GM12878 (cell line): ENCODE data around the gene TNFAIP2. TPM values are rescaled to one million over a fixed set of nuclear protein-coding genes. Genes with fewer than 3 reads are reported as not detected.

ENCODE experiments used
- ATAC-seq: fragments of 200-7000 bp; cut with Tn5 transposase; 3 replicates; pipeline ENCODE4 v1.9.1; 2020; ENCODE audit warnings: mild to moderate bottlenecking, moderate library complexity
- BruUV-seq: library from RNA; stranded (reverse); fragments of 400-500 nt; replicated peaks from 2 replicates; lab custom pipeline; 2021; lab: Mats Ljungman, UMichigan
- CTCF ChIA-PET: fragments of 300-600 bp; sonication (Branson Sonifier 250); formaldehyde crosslinking; extraction: SDS; loops from one replicate; lab custom pipeline; 2021; ENCODE audit warnings: inconsistent platforms; lab: Yijun Ruan, JAX
- POLR2A ChIA-PET: fragments of 350-600 bp; formaldehyde crosslinking; extraction: SDS; loops from one replicate; lab custom pipeline; 2021; ENCODE audit warnings: inconsistent platforms; lab: Charles Lee
- RAD21 ChIA-PET: fragments of 300-600 bp; sonication (Branson Sonifier 250); formaldehyde crosslinking; loops from one replicate; lab custom pipeline; 2023; ENCODE audit warnings: antibody characterized with exemption; ENCODE audit not compliant: unreplicated experiment; lab: Charles Lee
- SMC1A ChIA-PET: fragments of 300-600 bp; sonication (Branson Sonifier 250); formaldehyde crosslinking; loops from one replicate; lab custom pipeline; 2023; ENCODE audit not compliant: unreplicated experiment, uncharacterized antibody; lab: Charles Lee
- DNase-seq: peaks from one replicate; pipeline ENCODE4 v3.0.0-alpha.2; 2011; ENCODE audit warnings: low read depth, low spot score
- FAIRE-seq: peaks from 3 replicates; lab custom pipeline; 2011; peaks lifted over from hg19 to GRCh38; lab: Jason Lieb, UNC
- H2AFZ ChIP-seq: 2 replicates; pipeline ENCODE4 v1.6.0; 2011; ENCODE audit warnings: low read depth, low read length, control low read depth; ENCODE audit not compliant: control insufficient read depth
- H3K27ac ChIP-seq: 2 replicates; pipeline ENCODE4 v1.5.1; 2011; ENCODE audit warnings: control low read depth; ENCODE audit not compliant: control insufficient read depth, insufficient read depth
- H3K27me3 ChIP-seq, 2 experiments: replicated peaks in 1 of 2; 2 replicates each; pipeline versions ENCODE4 v1.6.0 to v1.6.1; 2011; ENCODE audit warnings: low read length in 1 of 2; ENCODE audit not compliant: control insufficient read depth in 2 of 2, insufficient read depth in 2 of 2
- H3K36me3 ChIP-seq, 2 experiments: 2 replicates each; pipeline ENCODE4 v1.5.1; 2011; ENCODE audit warnings: low read length in 1 of 2; ENCODE audit not compliant: control insufficient read depth in 2 of 2, insufficient read depth in 2 of 2
- H3K4me1 ChIP-seq: 2 replicates; pipeline ENCODE4 v1.6.1; 2011; ENCODE audit warnings: mild to moderate bottlenecking, low read length, moderate library complexity, mixed read lengths; ENCODE audit not compliant: control insufficient read depth, insufficient read depth
- H3K4me2 ChIP-seq: 2 replicates; pipeline ENCODE4 v1.6.0; 2011; ENCODE audit warnings: control low read depth; ENCODE audit not compliant: control insufficient read depth, insufficient read depth
- H3K4me3 ChIP-seq: fragments of 200-600 bp; sonication (generic); 2 replicates; pipeline ENCODE4 v1.5.1; 2016
- H3K79me2 ChIP-seq: 2 replicates; pipeline ENCODE4 v1.6.0; 2011; ENCODE audit warnings: low read length; ENCODE audit not compliant: control insufficient read depth, insufficient read depth
- H3K9ac ChIP-seq: 2 replicates; pipeline ENCODE4 v1.8.0; 2011; ENCODE audit warnings: low read length, control low read depth, mixed read lengths; ENCODE audit not compliant: control insufficient read depth, insufficient read depth
- H3K9me3 ChIP-seq: replicated peaks from 3 replicates; pipeline ENCODE4 v1.5.1; 2011; ENCODE audit warnings: mild to moderate bottlenecking, low read length; ENCODE audit not compliant: control insufficient read depth, insufficient read depth
- H4K20me1 ChIP-seq: 2 replicates; pipeline ENCODE4 v1.6.0; 2011; ENCODE audit not compliant: control insufficient read depth, insufficient read depth
- BHLHE40 ChIP-seq, 2 experiments: fragments of 450-650 bp in 1 of 2; IDR thresholded peaks; 2 replicates each; pipeline ENCODE4 v1.6.1; 2011 to 2017; ENCODE audit warnings: low read depth in 2 of 2, borderline replicate concordance in 1 of 2, improper control_type of control experiment in 1 of 2, low read length in 1 of 2, mild to moderate bottlenecking in 1 of 2
- CTCF ChIP-seq, 3 experiments: IDR thresholded peaks in 2 of 3; conservative IDR thresholded peaks in 1 of 3; 2 replicates each; pipeline ENCODE4 v1.5.1; 2011; ENCODE audit warnings: low read depth in 3 of 3, low read length in 3 of 3, mild to moderate bottlenecking in 3 of 3, control low read depth in 2 of 3, moderate library complexity in 2 of 3, inconsistent platforms in 1 of 3, mixed read lengths in 1 of 3; ENCODE audit not compliant: control insufficient read depth in 2 of 3, insufficient read depth in 1 of 3; ENCODE audit errors: extremely low read depth in 1 of 3
- FOXM1 ChIP-seq: IDR thresholded peaks from 2 replicates; pipeline ENCODE4 v1.6.1; 2012; ENCODE audit warnings: low read depth, mild to moderate bottlenecking, inconsistent platforms, low read length, moderate library complexity
- HCFC1 ChIP-seq: fragments of 150-350 bp; IDR thresholded peaks from 2 replicates; pipeline ENCODE4 v1.6.1; 2014; ENCODE audit warnings: low read length
- IKZF2 ChIP-seq, 2 experiments: fragments of 450-650 bp; IDR thresholded peaks; 2 replicates each; pipeline ENCODE4 v1.6.1; 2017; ENCODE audit warnings: mild to moderate bottlenecking in 2 of 2, moderate library complexity in 2 of 2
- KAT2A ChIP-seq: conservative IDR thresholded peaks from 2 replicates; pipeline ENCODE4 v1.6.1; 2011; ENCODE audit warnings: low read depth, low read length; ENCODE audit not compliant: control insufficient read depth
- MLLT1 ChIP-seq: fragments of 450-650 bp; IDR thresholded peaks from 2 replicates; pipeline ENCODE4 v1.6.1; 2016; ENCODE audit warnings: mild to moderate bottlenecking
- NR2F1 ChIP-seq: fragments of 450-650 bp; conservative IDR thresholded peaks from 2 replicates; pipeline ENCODE4 v1.6.1; 2017; ENCODE audit warnings: mild to moderate bottlenecking
- POLR2AphosphoS5 ChIP-seq: IDR thresholded peaks from 2 replicates; pipeline ENCODE4 v1.6.1; 2011; ENCODE audit warnings: mild to moderate bottlenecking, low read length, inconsistent platforms
- SREBF2 ChIP-seq: IDR thresholded peaks from 2 replicates; pipeline ENCODE4 v1.6.1; 2012; ENCODE audit warnings: mild to moderate bottlenecking, low read length
- ZNF592 ChIP-seq: fragments of 450-650 bp; IDR thresholded peaks from 2 replicates; pipeline ENCODE4 v1.6.1; 2017; ENCODE audit warnings: mild to moderate bottlenecking, moderate library complexity
- WGBS: methylation state at CpG from one replicate; pipeline ENCODE4 v1.1.6; 2016; ENCODE audit warnings: low lambda C conversion rate; ENCODE audit not compliant: insufficient replicate concordance, insufficient coverage; ENCODE audit errors: missing lambda C conversion rate; 5-methylcytosine and 5-hydroxymethylcytosine counted together
- in situ Hi-C: fragments of 300-500 bp; cut with MboI; formaldehyde crosslinking; loops from 9 replicates; pipeline ENCODE4 v1.14.3; 2018; ENCODE audit warnings: mixed read lengths
- intact Hi-C: fragments of 100-400 bp; cut with micrococcal nuclease; formaldehyde crosslinking; loops from one replicate; pipeline ENCODE4 v1.14.2; 2022; ENCODE audit not compliant: unreplicated experiment
- polyA plus RNA-seq, 11 experiments: library from polyadenylated mRNA; depleted of rRNA in 4 of 11; unstranded in 6 of 11; stranded (reverse) in 5 of 11; fragments of >200 nt; fragmentation: Nextera tagmentation in 4 of 11; fragmentation: Illumina TruSeq in 1 of 11; extraction: Ambion mirVana in 4 of 11; extraction: Trizol in 1 of 11; gene quantifications; 1 replicate in 1 of 11; 2 replicates in 10 of 11; pipeline versions ENCODE4 v1.2.1 to v1.2.3, GENCODE V29; 2011 to 2016; ENCODE audit warnings: inconsistent platforms in 2 of 11, missing spikeins in 2 of 11, low read depth in 1 of 11
- total RNA-seq, 4 experiments: library from RNA; depleted of rRNA in 3 of 4; stranded (reverse); fragments of >200 nt in 3 of 4; fragmentation: Illumina TruSeq in 1 of 4; extraction: Trizol in 1 of 4; gene quantifications; 2 replicates each; pipeline versions ENCODE4 v1.2.1 to v1.2.3, GENCODE V29; 2013 to 2021

TNFAIP2 gene
- total and polyA plus RNA-seq, 10 of the 15 experiments (the other 5 are each of a cell fraction or from before 2014, with no cell fraction given) = 7.1 to 150 (median 74.5) TPM

- TF ChIP-seq CTCF (IDR thresholded peaks at IDR 0.05 in 2 of 3, conservative IDR thresholded peaks at IDR 0.05 in 1 of 3; ENCODE audit: control insufficient read depth in 2 of 3, extremely low read depth in 1 of 3, insufficient read depth in 1 of 3, low read depth in 3 of 3, low read length in 3 of 3) (no peak), NR2F1 (no peak), KAT2A (no peak)
Observed at GRCh38 chr14:103164006-103164405, 40.7 kb downstream of the TNFAIP2 start (continued).

GRCh38 chr14:103164779-103165178 lies 41.5 kb downstream of the TNFAIP2 start:
- no peaks in the 10 kb centered on the region for H4K20me1 ChIP-seq
- no peak overlapping the region for H3K4me2 ChIP-seq
- RAD21 ChIA-PET = no interaction called here
- POLR2A ChIA-PET = no interaction called here
- H3K27ac ChIP-seq = no peak overlapping the region
- SMC1A ChIA-PET = interaction anchor here (1.5 kb wide), 1 partner anchor 79 kb away, joined by 3 read pairs; no protein-coding TSS in a partner anchor
- H3K4me1 ChIP-seq = no peaks in the 10 kb centered on the region
- H2AFZ ChIP-seq = no peak overlapping the region
- CTCF ChIA-PET = interaction anchor here (1.3 kb wide), 1 partner anchor 24 kb away, joined by 5 read pairs; no protein-coding TSS in a partner anchor
- no peak overlapping the region for H3K4me3 ChIP-seq
- in situ Hi-C loops (no loop called here), intact Hi-C loops (no loop called here)
- H3K36me3 ChIP-seq = no peaks in the 10 kb centered on the region
- no peak for DNase-seq
- TF ChIP-seq BHLHE40 (IDR thresholded peaks at IDR 0.05; ENCODE audit: borderline replicate concordance in 1 of 2, low read depth in 2 of 2, low read length in 1 of 2) (0 out of 4 replicates have a peak, but pooled peaks of 1 of the 2 experiments have one; percentile 31), SREBF2 (no peak), POLR2AphosphoS5 (no peak), IKZF2 (IDR thresholded peaks at IDR 0.05) (no peak), FOXM1 (no peak), MLLT1 (no peak), ZNF592 (no peak), HCFC1 (no peak)
- 13% methylated on average over 9 of the region's 9 CpGs for WGBS
- H3K27me3 ChIP-seq = peaks cover 0 to 3% of the 10 kb centered on the region in 2 experiments; a peak in 2 of 4 replicates
- no peak for FAIRE-seq
- H3K9me3 ChIP-seq = no peaks in the 10 kb centered on the region; the same call in 2 of the 3 replicates
- H3K9ac ChIP-seq = no peak overlapping the region
- no TSS peak for BruUV-seq
- no peak for ATAC-seq
- H3K79me2 ChIP-seq = no peaks in the 10 kb centered on the region
